SK-N-MC (cell line): ENCODE results near the gene PRSS27.

Experiments used
- DNase-seq: peaks from one replicate; pipeline ENCODE4 v3.0.0-alpha.2; 2011; ENCODE audit warnings: low read depth, low spot score
- H3K27ac ChIP-seq: fragments of 200-600 bp; sonication (generic); 2 replicates; pipeline ENCODE4 v1.5.1; 2016; ENCODE audit warnings: mixed run types
- H3K36me3 ChIP-seq: fragments of 200-600 bp; sonication (generic); 2 replicates; pipeline ENCODE4 v1.6.1; 2017; ENCODE audit warnings: antibody characterized with exemption, low read length, mixed read lengths; ENCODE audit not compliant: insufficient read depth
- H3K4me3 ChIP-seq: fragments of 200-600 bp; sonication (generic); 2 replicates; pipeline ENCODE4 v1.5.1; 2016
- H3K9ac ChIP-seq: fragments of 200-600 bp; sonication (generic); 2 replicates; pipeline ENCODE4 v1.8.0; 2017; ENCODE audit warnings: mixed run types, mixed read lengths; ENCODE audit not compliant: insufficient read length
- H3K9me3 ChIP-seq: fragments of 200-600 bp; sonication (generic); 2 replicates; pipeline ENCODE4 v1.6.1; 2017; ENCODE audit warnings: low read depth, mild to moderate bottlenecking, antibody characterized with exemption, low read length, moderate library complexity, mixed read lengths
- EZH2 ChIP-seq: fragments of 200-600 bp; sonication (generic); IDR thresholded peaks from one replicate; pipeline ENCODE4 v1.6.1; 2017; ENCODE audit warnings: antibody characterized with exemption
- FOXP2 ChIP-seq: optimal IDR thresholded peaks from 2 replicates; pipeline ENCODE3; 2011; ENCODE audit warnings: mild to moderate bottlenecking, moderate library complexity; ENCODE audit not compliant: insufficient read depth; ENCODE audit errors: extremely low read length, control extremely low read depth
- POLR2AphosphoS5 ChIP-seq: IDR thresholded peaks from 2 replicates; pipeline ENCODE4 v1.6.1; 2012; ENCODE audit warnings: mild to moderate bottlenecking, low read depth, low read length, borderline replicate concordance

PRSS27 gene

GRCh38 chr16:2745961-2746360 lies 25.9 kb upstream of the PRSS27 start:
- no peak overlapping the region for H3K4me3 ChIP-seq
- no peak for TF ChIP-seq EZH2
- no peak for TF ChIP-seq POLR2AphosphoS5
- TF ChIP-seq FOXP2 = no peak
- H3K36me3 ChIP-seq = no peaks in the 10 kb centered on the region
- no peak overlapping the region for H3K9ac ChIP-seq
- no peaks in the 10 kb centered on the region for H3K9me3 ChIP-seq
- no peak for DNase-seq
- no peak overlapping the region for H3K27ac ChIP-seq

- Histone ChIP-seq H3K4me3 (no peak overlapping the region), H3K27ac (no peak overlapping the region), H3K36me3 (no peaks in the 10 kb centered on the region), H3K9ac (no peak overlapping the region), H3K9me3 (no peaks in the 10 kb centered on the region)
- TF ChIP-seq EZH2 (no peak), FOXP2 (no peak), POLR2AphosphoS5 (no peak)
- no peak for DNase-seq
Measured at GRCh38 chr16:2745116-2745890, 25.3 kb upstream of the PRSS27 start.

GRCh38 chr16:2744711-2745110 lies 24.7 kb upstream of the PRSS27 start:
- Histone ChIP-seq H3K27ac (no peak overlapping the region), H3K9me3 (no peaks in the 10 kb centered on the region), H3K36me3 (no peaks in the 10 kb centered on the region), H3K9ac (no peak overlapping the region), H3K4me3 (no peak overlapping the region)
- no peak for TF ChIP-seq FOXP2
- TF ChIP-seq EZH2 = no peak
- no peak for TF ChIP-seq POLR2AphosphoS5
- no peak for DNase-seq

- DNase-seq = no peak
- Histone ChIP-seq H3K27ac (no peak overlapping the region), H3K4me3 (no peak overlapping the region), H3K36me3 (no peaks in the 10 kb centered on the region), H3K9ac (no peak overlapping the region), H3K9me3 (no peaks in the 10 kb centered on the region)
- no peak for TF ChIP-seq FOXP2
- TF ChIP-seq POLR2AphosphoS5 = no peak
- TF ChIP-seq EZH2 = no peak
Measured at GRCh38 chr16:2743007-2743810, 23.2 kb upstream of the PRSS27 start.

GRCh38 chr16:2742323-2743006 lies 22.4 kb upstream of the PRSS27 start:
- Histone ChIP-seq H3K36me3 (no peaks in the 10 kb centered on the region), H3K9ac (no peak overlapping the region), H3K9me3 (no peaks in the 10 kb centered on the region), H3K4me3 (no peak overlapping the region), H3K27ac (no peak overlapping the region)
- no peak for TF ChIP-seq FOXP2
- no peak for TF ChIP-seq EZH2
- no peak for TF ChIP-seq POLR2AphosphoS5
- no peak for DNase-seq

- TF ChIP-seq FOXP2 = no peak
- TF ChIP-seq POLR2AphosphoS5 = no peak
- TF ChIP-seq EZH2 = no peak
- Histone ChIP-seq H3K27ac (no peak overlapping the region), H3K36me3 (no peaks in the 10 kb centered on the region), H3K9ac (no peak overlapping the region), H3K9me3 (no peaks in the 10 kb centered on the region), H3K4me3 (no peak overlapping the region)
- no peak for DNase-seq
Measured at GRCh38 chr16:2741168-2741567, 21.1 kb upstream of the PRSS27 start.

- H3K9ac ChIP-seq = no peak overlapping the region
- DNase-seq = no peak
- TF ChIP-seq POLR2AphosphoS5 (no peak), FOXP2 (no peak), EZH2 (no peak)
- no peaks in the 10 kb centered on the region for H3K9me3 ChIP-seq
- no peaks in the 10 kb centered on the region for H3K36me3 ChIP-seq
- H3K27ac ChIP-seq = no peak overlapping the region
- no peak overlapping the region for H3K4me3 ChIP-seq
Measured at GRCh38 chr16:2740476-2740875, 20.5 kb upstream of the PRSS27 start.
